Endometrial microvascular endothelial cells (primary cell): Measurements from ENCODE around the gene TMEM138. TPM values are rescaled to one million over a fixed set of nuclear protein-coding genes. Genes with fewer than 3 reads are reported as not detected.

Experiments
- in situ Hi-C: cut with HindIII; loops from 2 replicates; pipeline ENCODE4 v1.10.0; 2017; ENCODE audit warnings: low sequenced_read_pairs, low pct_unique_long_range_greater_than_20kb; ENCODE audit errors: inconsistent ontology term
- total RNA-seq: library from RNA; depleted of rRNA; stranded (reverse); fragments of >200 nt; gene quantifications from one replicate; pipeline ENCODE4 v1.2.3, GENCODE V29; 2015; ENCODE audit errors: inconsistent ontology term

The TMEM138 gene
- total RNA-seq, 1 donor from 2014 or later: 20.2 TPM

DNA sequence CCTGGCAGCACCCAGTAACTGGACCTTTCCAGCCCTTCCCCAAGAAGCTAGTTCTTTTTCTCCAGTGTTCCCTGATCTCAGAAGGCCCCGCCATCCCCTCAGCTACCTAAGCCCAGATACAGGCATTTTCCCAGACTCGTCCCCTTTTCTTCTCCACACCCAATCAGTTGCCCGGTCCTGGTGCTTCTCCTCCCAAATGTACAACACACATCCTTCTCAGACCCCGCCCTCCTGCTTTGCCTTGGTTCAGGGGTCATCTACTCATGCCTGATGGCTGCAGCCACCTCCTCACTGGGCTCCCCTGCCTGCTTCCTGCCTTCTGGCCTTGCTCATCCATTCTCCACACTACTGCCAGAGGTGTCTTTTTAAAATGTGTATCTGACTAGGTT lies 22.7 kb upstream of the TMEM138 start:
- in situ Hi-C loops: no loop called here

DNA sequence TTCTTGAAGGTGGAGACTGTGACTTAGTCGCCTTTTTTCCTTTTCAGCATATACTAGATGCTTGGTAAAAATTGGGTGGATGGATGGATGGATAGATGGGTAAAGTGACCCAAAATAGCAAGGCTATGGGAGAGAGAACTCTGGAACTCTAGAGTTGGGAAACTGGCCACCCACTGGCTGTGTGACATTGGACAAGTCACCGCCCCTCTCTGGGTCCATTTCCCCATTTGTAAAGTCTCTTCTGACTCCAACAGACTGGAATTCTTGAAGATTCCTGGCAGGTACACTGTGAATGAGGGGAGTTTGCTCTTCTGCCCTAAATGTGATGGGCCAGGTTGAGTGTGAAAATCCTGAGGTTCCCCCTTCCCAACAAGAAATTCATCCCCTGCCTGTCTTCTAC lies 21.2 kb upstream of the TMEM138 start:
- in situ Hi-C loops: no loop called here

DNA sequence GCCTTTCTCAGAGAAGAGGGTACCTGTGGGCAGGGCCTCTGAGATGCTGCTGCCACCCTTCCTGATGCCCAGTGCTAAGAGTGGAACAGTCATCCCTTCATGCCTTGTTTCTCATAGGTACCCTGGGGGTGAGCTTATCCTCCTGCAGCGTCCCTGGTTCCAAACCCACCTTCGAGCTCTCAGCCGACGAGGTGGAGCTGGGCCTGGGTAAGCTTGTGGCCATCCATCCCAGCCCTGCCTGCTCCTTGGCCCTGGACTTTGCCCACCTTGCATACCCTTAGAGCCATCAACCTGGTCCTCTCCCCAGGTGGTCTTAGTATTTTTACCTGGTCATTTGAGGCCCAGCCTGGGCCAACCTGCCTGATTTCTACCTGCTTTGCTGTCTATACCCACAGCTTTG lies 20.5 kb upstream of the TMEM138 start:
- in situ Hi-C loops: no loop called here

DNA sequence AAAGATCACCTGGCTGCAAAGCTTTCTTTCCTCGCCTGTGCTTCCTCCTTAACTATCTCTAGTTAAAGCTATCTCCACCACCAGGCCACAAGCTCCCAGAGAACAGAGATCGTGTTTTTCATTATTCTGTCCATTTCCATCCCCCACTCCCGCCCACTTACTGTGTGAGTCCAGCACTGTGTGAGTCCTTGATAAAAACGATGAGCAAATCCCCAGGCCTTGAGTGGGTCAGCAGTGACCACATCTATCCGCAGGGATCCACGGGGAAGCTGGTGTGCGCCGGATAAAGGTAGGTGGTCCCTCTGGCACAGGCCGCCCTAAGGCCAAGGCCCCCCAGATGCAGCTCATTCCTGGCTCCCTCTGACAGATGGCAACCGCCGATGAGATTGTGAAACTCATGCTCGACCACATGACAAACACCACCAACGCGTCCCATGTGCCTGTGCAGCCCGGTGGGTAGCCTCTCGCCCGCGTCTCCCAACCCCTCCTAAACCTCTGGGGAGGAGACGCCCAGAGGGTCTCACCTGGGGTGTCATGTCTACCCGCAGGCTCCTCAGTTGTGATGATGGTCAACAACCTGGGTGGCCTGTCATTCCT lies 19.9 kb upstream of the TMEM138 start:
- in situ Hi-C loops: no loop called here

DNA sequence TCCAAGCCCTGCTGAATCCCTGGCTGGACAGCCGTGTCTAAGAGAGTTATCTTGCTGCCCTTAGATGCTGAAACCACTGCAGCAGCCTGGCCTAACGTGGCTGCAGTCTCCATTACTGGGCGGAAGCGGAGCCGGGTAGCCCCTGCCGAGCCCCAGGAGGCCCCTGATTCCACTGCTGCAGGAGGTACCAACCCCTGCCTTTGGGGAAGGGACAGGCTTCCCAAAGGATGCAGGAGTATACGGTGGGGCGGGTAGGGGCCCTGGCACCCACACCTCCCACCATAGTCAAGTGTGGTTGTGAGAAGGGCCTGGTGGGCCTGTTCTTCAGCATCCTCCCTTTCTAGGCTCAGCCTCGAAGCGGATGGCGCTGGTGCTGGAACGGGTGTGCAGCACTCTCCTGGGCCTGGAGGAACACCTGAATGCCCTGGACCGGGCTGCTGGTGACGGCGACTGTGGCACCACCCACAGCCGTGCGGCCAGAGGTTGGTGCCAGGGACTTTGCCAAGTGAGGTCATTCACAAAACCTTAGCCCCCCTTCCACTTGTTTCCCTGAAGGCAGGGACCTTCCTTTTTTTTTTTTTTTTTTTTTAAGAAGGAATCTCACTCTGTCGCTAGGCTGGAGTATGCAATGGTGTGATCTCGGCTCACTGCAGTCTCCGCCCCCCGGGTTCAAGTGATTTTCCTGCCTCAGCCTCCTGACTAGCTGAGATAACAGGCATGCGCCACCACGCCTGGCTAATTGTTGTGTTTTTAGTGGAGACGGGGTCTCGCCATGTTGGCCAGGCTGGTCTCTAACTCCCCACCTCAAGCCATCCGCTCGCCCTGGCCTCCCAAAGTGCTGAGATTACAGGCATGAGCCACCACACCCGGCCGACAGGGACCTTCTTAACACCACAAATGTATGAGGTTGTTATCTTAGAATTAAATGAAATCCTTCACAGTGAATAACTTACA lies 18.1 kb upstream of the TMEM138 start:
- in situ Hi-C loops: no loop called here

DNA sequence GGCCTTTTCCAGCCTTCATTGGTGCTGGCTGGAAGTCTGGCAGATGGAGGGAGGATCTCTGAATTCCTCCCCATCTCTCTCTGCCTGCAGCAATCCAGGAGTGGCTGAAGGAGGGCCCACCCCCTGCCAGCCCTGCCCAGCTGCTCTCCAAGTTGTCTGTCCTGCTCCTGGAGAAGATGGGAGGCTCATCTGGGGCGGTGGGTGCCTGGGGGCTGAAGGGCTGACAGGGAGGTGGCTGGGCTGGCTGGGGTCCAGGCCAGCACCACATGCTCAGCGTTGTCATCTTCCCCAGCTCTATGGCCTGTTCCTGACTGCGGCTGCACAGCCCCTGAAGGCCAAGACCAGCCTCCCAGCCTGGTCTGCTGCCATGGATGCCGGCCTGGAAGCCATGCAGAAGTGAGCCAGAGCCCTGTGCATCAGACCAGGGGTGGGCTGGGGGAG lies 17.0 kb upstream of the TMEM138 start:
- in situ Hi-C loops: no loop called here

DNA sequence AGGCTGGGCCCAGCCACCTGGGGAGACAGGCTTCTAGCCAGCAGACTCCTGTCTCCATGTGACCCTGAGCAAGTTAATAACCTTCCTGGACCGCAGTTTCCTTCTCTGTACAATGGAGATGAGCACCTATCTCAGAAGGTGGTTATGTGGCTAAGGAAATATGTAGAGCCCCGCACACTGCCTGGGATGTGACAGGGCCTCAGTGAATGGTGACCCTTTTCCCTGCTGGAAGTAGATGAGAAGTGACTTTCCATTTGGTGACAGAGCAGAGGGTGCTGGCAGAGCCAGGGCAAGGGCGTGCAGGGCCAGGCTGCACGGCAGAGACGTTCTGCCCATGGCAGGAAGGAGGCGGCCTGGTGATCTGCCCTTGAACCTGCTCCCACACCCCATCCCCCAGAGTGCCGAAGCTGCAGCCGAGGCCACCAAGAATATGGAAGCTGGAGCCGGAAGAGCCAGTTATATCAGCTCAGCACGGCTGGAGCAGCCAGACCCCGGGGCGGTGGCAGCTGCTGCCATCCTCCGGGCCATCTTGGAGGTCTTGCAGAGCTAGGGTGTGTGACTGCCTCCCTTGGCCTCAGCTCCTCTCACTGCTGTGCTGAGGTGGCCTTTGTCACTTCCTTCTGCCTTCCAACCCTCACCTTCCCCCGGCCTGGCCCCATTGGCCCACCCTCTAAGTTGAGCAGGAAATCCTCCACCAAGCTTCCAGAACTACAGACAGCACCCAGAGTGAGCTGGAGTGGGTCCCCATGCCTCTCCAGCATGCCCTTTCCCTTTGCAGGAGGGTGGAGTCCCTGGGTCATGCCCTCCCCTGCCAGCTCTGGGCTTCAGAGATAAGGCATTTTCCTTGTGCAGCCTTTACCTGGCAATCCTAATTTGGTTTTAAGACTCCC lies 16.0 kb upstream of the TMEM138 start:
- in situ Hi-C loops: no loop called here

DNA sequence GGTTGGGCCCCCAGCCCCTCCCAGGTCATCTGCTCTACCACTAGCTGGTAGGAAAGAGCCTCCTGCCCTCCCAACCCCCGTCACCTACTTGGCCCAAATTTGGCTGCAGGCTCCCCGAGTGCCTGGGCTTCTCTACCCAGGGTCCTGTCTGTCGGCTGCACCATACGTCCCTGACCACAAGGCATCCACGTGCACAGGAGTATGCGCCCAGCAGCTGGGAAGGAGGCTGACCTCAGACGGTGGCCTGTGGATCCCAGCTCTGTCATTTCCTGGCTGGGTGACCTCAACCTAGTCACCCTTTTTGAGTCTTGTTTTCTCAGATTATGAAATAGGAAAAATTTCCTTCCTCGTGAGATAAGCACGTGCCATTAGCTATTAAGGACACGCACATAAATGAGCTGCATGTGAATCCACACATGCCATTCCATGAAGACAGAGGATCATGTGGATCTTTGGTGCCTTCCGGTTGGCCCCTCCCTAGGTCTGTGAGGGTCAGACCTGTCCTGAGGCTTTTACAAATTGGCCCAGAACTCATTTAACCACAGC lies 14.2 kb upstream of the TMEM138 start:
- in situ Hi-C loops: no loop called here

DNA sequence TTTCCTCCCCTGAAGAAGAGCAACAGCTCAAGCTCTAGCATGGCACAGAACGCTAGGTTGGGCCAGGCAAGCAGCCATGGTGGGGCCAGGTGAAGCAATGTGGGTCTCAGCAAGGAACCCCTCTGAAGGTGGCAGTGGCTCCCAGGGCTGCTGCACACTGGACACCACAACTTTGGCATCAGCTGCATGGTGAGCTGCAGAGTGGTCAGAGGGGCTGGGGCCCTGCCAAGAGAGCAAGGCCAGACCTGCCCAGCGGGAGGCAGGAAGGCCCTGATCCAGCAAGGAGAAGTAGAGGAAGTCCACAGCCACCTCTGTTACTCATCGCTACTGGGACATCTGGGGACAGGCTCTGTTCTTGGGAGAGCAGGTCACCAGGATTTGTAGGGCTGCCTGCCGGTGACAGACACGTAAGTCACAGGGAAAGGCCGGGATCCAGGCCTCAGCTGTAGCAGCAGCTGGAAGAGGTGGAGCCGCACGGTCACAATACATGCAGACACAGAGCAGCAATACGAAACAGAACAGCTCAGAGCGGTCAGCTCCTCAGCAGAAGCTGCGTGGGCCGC lies 12.9 kb upstream of the TMEM138 start:
- in situ Hi-C loops: no loop called here

DNA sequence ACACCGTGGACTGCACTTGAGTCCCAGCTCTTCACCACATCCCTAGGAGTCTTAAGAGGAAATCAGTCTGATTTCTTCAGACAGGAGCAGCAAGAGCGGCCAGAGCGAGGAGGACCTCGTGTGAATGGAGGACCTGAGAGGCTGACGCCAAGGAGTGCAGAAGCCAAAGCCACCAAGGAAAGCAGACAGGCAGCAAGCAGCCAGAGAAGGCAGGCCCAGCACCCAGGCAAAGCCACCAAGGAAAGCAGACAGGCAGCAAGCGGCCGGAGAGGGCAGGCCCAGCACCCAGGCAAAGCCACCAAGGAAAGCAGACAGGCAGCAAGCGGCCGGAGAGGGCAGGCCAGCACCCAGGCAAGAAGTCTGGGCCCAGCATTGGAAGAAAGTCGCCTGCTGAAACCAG lies 12.3 kb upstream of the TMEM138 start:
- in situ Hi-C loops: no loop called here

DNA sequence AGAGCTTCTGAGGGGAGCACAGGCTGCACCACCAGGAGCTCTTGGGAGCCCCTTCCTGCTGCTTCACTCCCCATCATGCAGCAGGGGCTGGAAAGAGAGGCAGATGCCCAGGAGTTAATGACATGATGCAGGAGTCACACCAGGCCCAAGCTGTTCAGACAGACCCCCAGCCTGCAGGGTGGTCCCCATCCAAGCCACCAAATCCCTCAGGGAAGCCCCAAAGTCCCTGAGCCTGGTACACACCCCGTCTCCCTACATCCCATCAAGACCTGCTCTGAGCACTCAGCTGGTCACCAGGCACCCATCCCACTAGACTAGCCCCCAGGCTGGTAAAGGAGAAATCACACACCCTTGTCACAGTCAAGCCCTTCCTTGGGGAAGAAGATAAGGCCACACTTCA lies 11.8 kb upstream of the TMEM138 start:
- in situ Hi-C loops: no loop called here

DNA sequence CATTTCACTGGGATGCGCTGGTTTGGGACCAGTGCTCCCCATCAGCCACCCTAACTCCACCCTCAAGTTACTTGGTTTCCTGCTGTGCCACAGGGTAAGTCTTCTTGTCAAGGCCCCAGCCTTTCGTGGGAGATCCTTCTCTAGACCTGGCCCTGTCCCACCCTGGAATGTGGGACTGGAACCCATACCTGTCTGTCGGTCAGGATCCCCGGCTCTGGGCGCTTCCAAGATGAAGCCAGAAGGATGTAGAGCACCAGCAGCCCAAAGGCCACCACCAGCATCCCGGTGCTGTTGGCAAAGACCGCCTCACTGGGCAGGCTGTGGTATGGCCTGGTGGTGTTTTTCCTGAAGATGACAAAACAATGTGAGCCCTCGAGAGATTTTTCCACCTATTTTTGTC lies 11.4 kb upstream of the TMEM138 start:
- in situ Hi-C loops: no loop called here

DNA sequence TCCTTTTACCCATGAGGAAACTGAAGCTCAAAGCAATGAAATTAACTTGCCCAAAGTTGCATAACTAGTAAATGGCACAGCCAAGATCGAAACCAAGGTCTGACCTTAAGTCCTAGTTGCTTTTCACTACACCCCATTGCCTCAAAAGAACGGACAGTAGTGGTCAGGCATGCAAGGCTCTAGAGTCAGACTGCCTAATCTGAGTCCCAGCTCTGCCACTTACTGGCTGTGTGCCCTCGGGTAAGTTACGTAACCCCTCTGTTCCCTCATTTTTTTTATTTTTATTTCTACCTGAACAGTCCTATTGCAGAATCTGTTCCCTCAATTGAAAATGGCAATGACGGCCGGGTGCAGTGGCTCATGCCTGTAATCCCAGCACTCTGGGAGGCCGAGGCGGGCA lies 10.1 kb upstream of the TMEM138 start:
- in situ Hi-C loops: no loop called here

DNA sequence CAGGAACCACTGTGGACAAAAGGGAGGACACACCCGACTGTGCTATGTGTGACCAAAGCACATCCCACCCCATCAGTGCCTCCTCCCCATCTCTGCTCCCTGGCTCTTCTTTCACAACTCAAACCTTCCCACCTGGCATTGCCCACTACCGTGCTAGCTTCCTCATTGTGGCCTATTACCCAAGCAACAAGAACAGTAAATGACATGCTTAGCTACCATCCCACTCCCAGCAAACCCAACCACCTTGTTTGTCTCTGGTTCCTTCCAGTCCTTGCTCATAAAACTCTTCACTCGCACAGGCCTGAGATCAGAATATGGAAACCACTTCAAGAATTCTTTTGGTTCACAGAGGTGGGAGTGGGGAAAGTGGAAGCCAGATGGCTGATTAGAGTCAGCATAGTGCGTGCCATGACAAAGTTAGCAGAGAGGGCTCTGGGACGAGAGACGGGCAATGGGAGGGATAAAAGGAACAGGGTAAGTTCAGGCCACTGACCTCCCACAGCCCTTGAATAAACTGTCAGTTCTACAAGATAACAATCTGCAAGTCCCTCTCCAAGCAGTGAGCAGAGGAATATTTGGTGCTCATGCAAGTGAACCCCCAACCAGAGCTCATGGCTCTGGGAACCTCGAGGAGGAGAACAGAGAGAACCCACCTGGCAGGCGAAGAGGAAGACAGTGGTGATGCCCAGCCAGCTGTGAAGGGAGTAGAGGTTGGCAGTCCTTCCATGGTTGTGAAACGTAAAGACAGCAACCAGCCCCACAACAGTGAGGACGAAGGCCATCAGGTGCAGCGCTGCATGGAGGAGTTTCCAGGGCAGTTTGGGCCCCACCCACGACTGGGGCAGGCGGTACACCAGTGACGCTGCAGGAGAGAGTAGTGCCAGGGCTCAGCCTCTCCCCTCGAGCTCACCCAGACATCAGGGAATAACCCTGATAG lies 8.8 kb upstream of the TMEM138 start:
- in situ Hi-C loops: no loop called here

DNA sequence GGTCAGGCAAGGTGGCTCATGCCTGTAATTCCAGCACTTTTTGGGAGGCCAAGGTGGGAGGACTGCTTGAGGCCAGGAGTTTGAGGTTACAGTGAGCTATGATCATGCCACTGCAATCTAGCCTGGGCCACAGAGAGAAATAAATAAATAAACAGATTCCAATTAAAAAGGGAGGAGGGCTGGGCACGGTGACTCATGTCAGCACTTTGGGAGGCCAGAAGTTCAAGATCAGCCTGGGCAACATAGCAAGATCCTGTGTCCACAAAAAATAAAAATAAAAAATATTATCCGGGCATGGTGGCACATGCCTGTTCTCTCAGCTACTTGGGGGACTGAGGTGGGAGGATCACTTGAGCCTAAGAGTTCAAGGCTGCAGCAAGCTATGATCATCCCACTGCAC lies 8.0 kb upstream of the TMEM138 start:
- in situ Hi-C loops: no loop called here

DNA sequence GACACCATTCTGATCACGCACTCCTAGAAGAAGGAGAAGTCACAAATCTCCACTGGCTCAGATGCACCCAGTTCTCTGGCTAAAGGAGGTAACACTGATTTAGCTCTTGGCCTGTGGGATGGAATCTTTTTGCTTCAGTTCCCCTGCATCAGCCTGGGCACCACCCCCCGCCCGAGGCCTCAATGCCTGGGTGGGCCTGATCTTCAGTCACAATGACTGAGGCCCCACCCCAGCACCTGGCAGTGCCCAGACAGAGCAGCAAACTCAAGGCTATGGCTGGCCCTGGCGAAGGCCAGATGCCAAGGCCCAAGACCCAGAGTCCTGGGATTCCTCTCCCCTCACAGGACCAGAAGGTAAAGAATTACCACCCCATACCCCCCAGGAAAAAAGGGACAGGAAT lies 5.5 kb upstream of the TMEM138 start:
- in situ Hi-C loops: no loop called here

DNA sequence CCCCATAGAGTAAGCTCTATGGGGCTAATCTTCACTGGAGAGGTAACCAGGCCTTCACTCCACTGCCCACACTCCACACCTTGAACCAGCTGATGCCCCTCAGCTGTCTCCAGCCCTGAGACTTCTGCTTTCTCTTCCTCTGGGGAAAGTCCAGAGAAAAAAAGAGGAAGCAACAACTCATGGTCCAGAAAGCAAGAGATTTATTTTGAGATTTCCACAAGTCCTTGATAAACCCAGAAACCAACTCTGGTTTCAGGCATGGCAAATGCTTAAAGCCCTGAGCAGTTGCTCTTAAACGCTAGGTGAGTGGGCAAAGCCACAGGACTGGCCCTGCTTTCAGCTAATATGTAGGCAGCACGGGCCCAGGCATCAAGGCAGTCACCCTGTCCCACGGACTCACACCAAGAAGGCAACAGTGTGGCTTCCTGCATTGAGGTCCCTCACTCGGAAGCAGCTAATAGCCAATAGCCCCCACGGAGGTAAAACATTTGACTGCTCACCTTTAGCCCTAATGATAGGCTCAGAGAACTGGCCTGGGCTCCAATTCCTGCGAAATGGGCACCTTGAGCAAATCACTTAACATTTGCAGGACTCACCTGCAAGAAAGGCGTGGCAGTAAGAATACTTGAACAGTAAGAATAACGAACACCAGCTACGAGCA lies 4.8 kb upstream of the TMEM138 start:
- in situ Hi-C loops: no loop called here

DNA sequence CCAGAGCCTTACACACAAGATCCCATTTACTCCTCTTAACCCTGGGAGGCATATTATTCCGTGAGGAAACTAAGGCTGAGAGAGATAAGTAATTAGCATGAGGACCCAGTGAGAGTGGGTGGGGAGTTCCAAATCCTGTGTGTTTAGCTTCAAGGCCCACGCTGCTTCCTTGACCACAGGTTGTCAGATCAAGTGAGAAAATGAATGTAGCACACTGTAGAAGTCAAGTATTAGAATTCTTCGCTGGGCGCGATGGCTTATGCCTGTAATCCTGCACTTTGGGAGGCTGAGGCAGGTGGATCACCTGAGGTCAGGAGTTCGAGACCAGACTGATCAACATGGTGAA lies 4.3 kb upstream of the TMEM138 start:
- in situ Hi-C loops: no loop called here
